SK-N-MC (cell line): ENCODE results near the gene TRIM63.

Experiments
- EZH2 ChIP-seq: fragments of 200-600 bp; sonication (generic); IDR thresholded peaks from one replicate; pipeline ENCODE4 v1.6.1; 2017; ENCODE audit warnings: antibody characterized with exemption
- POLR2AphosphoS5 ChIP-seq: IDR thresholded peaks from 2 replicates; pipeline ENCODE4 v1.6.1; 2012; ENCODE audit warnings: mild to moderate bottlenecking, low read depth, low read length, borderline replicate concordance

- TF ChIP-seq POLR2AphosphoS5 (no peak), EZH2 (no peak)
Measured at GRCh38 chr1:26089125-26089524, 21.7 kb upstream of the TRIM63 start.
